Peyer's patch (tissue), 4 donors: ENCODE measurements around the gene OGFOD1. TPM values are rescaled to one million over a fixed set of nuclear protein-coding genes. Genes with fewer than 3 reads are reported as not detected.

ENCODE experiments used
- DNase-seq, 3 donors: peaks; one replicate each; pipeline ENCODE4 v3.0.0-alpha.2; 2017 to 2019
- H3K27ac ChIP-seq, 4 donors: fragments of 200-600 bp; sonication (generic); one replicate each; pipeline ENCODE4 v1.5.1; 2016 to 2019
- H3K27me3 ChIP-seq, 2 donors: fragments of 200-600 bp; sonication (generic); one replicate each; pipeline ENCODE4 v1.5.1; 2019
- H3K36me3 ChIP-seq, 3 donors: fragments of 200-600 bp; sonication (generic); one replicate each; pipeline ENCODE4 v1.5.1; 2016 to 2019
- H3K4me1 ChIP-seq, 4 donors: fragments of 200-600 bp; sonication (generic); one replicate each; pipeline ENCODE4 v1.5.1; 2016 to 2019
- H3K4me3 ChIP-seq, 4 donors: fragments of 200-600 bp; sonication (generic); 1 replicate in 3 of 4; 2 replicates in 1 of 4; pipeline ENCODE4 v1.5.1; 2016 to 2019; ENCODE audit warnings: mild to moderate bottlenecking in 1 of 4
- H3K9me3 ChIP-seq, 4 donors: fragments of 200-600 bp; sonication (generic); one replicate each; pipeline ENCODE4 v1.5.1; 2016 to 2019; ENCODE audit warnings: mild to moderate bottlenecking in 1 of 4
- CTCF ChIP-seq, 6 experiments: fragments of 450-650 bp in 4 of 6; fragments of 200-600 bp in 2 of 6; sonication (generic) in 1 of 6; IDR thresholded peaks; one replicate each; pipeline ENCODE4 v1.5.1; 2017 to 2019; ENCODE audit warnings: antibody characterized with exemption in 6 of 6, mild to moderate bottlenecking in 3 of 6, moderate library complexity in 1 of 6
- POLR2A ChIP-seq, 2 donors: fragments of 450-650 bp; IDR thresholded peaks; one replicate each; pipeline ENCODE4 v1.5.1; 2017; ENCODE audit warnings: antibody characterized with exemption in 2 of 2, mild to moderate bottlenecking in 2 of 2, moderate library complexity in 2 of 2
- total RNA-seq, 4 donors: library from RNA; depleted of rRNA; stranded (reverse); fragments of >200 nt; gene quantifications; one replicate each; pipeline ENCODE4 v1.1.0, GENCODE V29; 2016

OGFOD1 gene
- total RNA-seq, 4 donors from 2014 or later, result 11.0 to 47.9 (median 18.0) TPM

- Histone ChIP-seq H3K36me3 (no peaks in the 10 kb centered on the region), H3K4me3 (no peak overlapping the region), H3K27ac (no peak overlapping the region), H3K9me3 (no peaks in the 10 kb centered on the region), H3K27me3 (no peaks in the 10 kb centered on the region), H3K4me1 (peaks cover 0 to 17% (median 4%) of the 10 kb centered on the region in 4 donors)
- TF ChIP-seq POLR2A (IDR thresholded peaks at IDR 0.05) (no peak), CTCF (IDR thresholded peaks at IDR 0.05) (no peak)
- no peak for DNase-seq
Observed at GRCh38 chr16:56419740-56420548, 31.4 kb upstream of the OGFOD1 start.

- no peaks in the 10 kb centered on the region for H3K27me3 ChIP-seq
- H3K4me3 ChIP-seq, result no peak overlapping the region
- no peaks in the 10 kb centered on the region for H3K36me3 ChIP-seq
- H3K4me1 ChIP-seq, result peaks cover 0 to 17% (median 4%) of the 10 kb centered on the region in 4 donors
- H3K9me3 ChIP-seq, result no peaks in the 10 kb centered on the region
- DNase-seq, result no peak
- no peak overlapping the region for H3K27ac ChIP-seq
- TF ChIP-seq POLR2A (IDR thresholded peaks at IDR 0.05) (no peak), CTCF (IDR thresholded peaks at IDR 0.05) (no peak)
Observed at GRCh38 chr16:56420613-56421012, 30.7 kb upstream of the OGFOD1 start.

GRCh38 chr16:56421313-56421712, 30.0 kb upstream of the OGFOD1 start:
- TF ChIP-seq CTCF (IDR thresholded peaks at IDR 0.05), result no peak
- TF ChIP-seq POLR2A (IDR thresholded peaks at IDR 0.05), result no peak
- Histone ChIP-seq H3K9me3 (no peaks in the 10 kb centered on the region), H3K4me1 (peaks cover 0 to 17% (median 4%) of the 10 kb centered on the region in 4 donors), H3K4me3 (no peak overlapping the region), H3K27me3 (no peaks in the 10 kb centered on the region), H3K27ac (peak overlapping the region in 1 of 4 donors; percentile 93), H3K36me3 (no peaks in the 10 kb centered on the region)
- no peak for DNase-seq

- TF ChIP-seq CTCF (IDR thresholded peaks at IDR 0.05) (no peak), POLR2A (IDR thresholded peaks at IDR 0.05) (no peak)
- Histone ChIP-seq H3K4me1 (peaks cover 0 to 17% (median 4%) of the 10 kb centered on the region in 4 donors), H3K27me3 (no peaks in the 10 kb centered on the region), H3K9me3 (no peaks in the 10 kb centered on the region), H3K27ac (peak overlapping the region in 1 of 4 donors; percentile 93), H3K4me3 (peak overlapping the region in 1 of 4 donors; percentile 10), H3K36me3 (no peaks in the 10 kb centered on the region)
- DNase-seq, result no peak
Observed at GRCh38 chr16:56421976-56422669, 29.2 kb upstream of the OGFOD1 start.

- H3K4me3 ChIP-seq, result peak overlapping the region in 2 of 4 donors; percentile 10 to 91
- H3K4me1 ChIP-seq, result peaks cover 0 to 17% (median 4%) of the 10 kb centered on the region in 4 donors
Observed at GRCh38 chr16:56422896-56423441, 28.4 kb upstream of the OGFOD1 start.

More at GRCh38 chr16:56422896-56423441, 28.4 kb upstream of the OGFOD1 start:
- Histone ChIP-seq H3K27ac (peak overlapping the region in 1 of 4 donors; percentile 93), H3K9me3 (no peaks in the 10 kb centered on the region), H3K36me3 (no peaks in the 10 kb centered on the region), H3K27me3 (no peaks in the 10 kb centered on the region)
- TF ChIP-seq CTCF (IDR thresholded peaks at IDR 0.05) (no peak), POLR2A (IDR thresholded peaks at IDR 0.05) (no peak)
- DNase-seq, result no peak
